ENCODE data around the gene PHTF2.

GRCh38 chr7:77778535-77778934, 20.0 kb upstream of the PHTF2 start:
- TF ChIP-seq CTCF (IDR thresholded peaks at IDR 0.05) = no peak
- TF ChIP-seq POLR2A (IDR thresholded peaks at IDR 0.05) = no peak
